ENCODE results near the gene SH3D19. TPM values are rescaled to one million over a fixed set of nuclear protein-coding genes. Genes with fewer than 3 reads are reported as not detected.

SH3D19 gene
- polyA plus RNA-seq, 3 donors, result not detected

DNA sequence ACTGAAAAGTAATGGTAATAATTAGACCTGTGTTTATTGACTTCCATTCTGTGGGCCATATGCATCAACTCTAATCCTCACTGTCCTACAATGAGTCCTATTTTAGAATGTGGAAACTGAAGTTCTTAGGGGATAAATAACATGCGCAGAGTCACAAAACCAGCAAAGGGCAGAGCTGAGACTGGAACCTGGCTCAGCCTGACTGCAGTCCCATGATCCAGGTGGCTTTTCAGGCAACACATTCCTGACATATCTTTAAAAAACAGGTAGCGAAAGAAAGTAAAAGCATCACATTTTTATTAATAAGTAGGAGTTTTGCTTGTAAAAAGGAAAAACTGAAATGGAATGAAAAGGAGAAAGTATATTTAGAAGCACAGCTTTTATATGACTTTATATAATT, 83.1 kb downstream of the SH3D19 start:
- Histone ChIP-seq H4K20me1 (ENCODE audit: insufficient read depth, low read length) (no peaks in the 10 kb centered on the region), H3K27ac (ENCODE audit: low read depth in 1 of 2, low read length in 2 of 2) (no peak overlapping the region), H3K9me3 (replicated peaks in 1 of 2; ENCODE audit: control insufficient read depth in 1 of 2, insufficient read depth in 1 of 2, low read length in 2 of 2) (no peaks in the 10 kb centered on the region), H3K9ac (ENCODE audit: insufficient read depth, low read length, poor library complexity, severe bottlenecking) (no peak overlapping the region), H3K4me3 (replicated peaks in 1 of 3; ENCODE audit: low read depth in 2 of 3, low read length in 3 of 3) (no peak overlapping the region), H3K36me3 (replicated peaks in 1 of 2; ENCODE audit: control insufficient read depth in 1 of 2, insufficient read depth in 2 of 2, low read length in 2 of 2) (no peaks in the 10 kb centered on the region), H2AFZ (ENCODE audit: insufficient read depth, low read depth, low read length, poor library complexity, severe bottlenecking) (no peak overlapping the region), H3K4me2 (replicated peaks; ENCODE audit: extremely low read depth, low read length, poor library complexity, severe bottlenecking) (no peak overlapping the region), H3K79me2 (ENCODE audit: insufficient read depth, low read length) (no peaks in the 10 kb centered on the region), H3K4me1 (ENCODE audit: control insufficient read depth in 1 of 2, insufficient read depth in 2 of 2, low read length in 2 of 2) (no peaks in the 10 kb centered on the region), H3K27me3 (ENCODE audit: control insufficient read depth in 2 of 2, insufficient read depth in 2 of 2, low read length in 2 of 2) (no peaks in the 10 kb centered on the region)
- H3K4me3 Mint-ChIP-seq, result no peak overlapping the region
- H3K27me3 Mint-ChIP-seq (ENCODE audit: low read depth in 3 of 3), result peaks cover 0 to 4% (median 2%) of the 10 kb centered on the region in 3 donors
- H3K9me3 Mint-ChIP-seq, result no peaks in the 10 kb centered on the region
- no peak overlapping the region for H3K27ac Mint-ChIP-seq
- intact Hi-C loops (cut with micrococcal nuclease), result no loop called here
- TF ChIP-seq, protein P1, sequence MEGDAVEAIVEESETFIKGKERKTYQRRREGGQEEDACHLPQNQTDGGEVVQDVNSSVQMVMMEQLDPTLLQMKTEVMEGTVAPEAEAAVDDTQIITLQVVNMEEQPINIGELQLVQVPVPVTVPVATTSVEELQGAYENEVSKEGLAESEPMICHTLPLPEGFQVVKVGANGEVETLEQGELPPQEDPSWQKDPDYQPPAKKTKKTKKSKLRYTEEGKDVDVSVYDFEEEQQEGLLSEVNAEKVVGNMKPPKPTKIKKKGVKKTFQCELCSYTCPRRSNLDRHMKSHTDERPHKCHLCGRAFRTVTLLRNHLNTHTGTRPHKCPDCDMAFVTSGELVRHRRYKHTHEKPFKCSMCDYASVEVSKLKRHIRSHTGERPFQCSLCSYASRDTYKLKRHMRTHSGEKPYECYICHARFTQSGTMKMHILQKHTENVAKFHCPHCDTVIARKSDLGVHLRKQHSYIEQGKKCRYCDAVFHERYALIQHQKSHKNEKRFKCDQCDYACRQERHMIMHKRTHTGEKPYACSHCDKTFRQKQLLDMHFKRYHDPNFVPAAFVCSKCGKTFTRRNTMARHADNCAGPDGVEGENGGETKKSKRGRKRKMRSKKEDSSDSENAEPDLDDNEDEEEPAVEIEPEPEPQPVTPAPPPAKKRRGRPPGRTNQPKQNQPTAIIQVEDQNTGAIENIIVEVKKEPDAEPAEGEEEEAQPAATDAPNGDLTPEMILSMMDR (IDR thresholded peaks at IDR 0.05), result no peak
- H3K36me3 Mint-ChIP-seq, result no peaks in the 10 kb centered on the region
- WGBS (ENCODE audit: insufficient coverage), result 67% methylated on average over 1 of the region's 2 CpGs
- no peak for DNase-seq
- H3K4me1 Mint-ChIP-seq, result no peaks in the 10 kb centered on the region

DNA sequence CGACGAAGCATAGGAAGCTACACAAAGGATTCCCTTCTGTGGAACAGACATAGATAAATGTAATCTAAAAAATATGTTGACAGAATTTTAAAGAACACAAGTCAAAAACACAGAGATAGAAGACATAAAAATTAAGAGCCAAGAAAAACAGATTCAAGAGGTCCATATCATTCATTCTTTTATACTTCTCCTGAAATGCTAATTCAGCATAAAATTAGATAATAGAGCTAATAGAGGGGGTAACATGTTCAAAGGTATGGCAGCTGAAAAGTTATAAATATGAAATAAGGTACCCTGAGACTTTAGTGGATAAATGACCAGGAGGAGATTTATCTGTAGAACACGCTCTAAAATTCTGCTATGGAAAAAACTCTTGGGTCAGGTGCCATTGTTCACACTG, 85.8 kb downstream of the SH3D19 start:
- Mint-ChIP-seq H3K27ac (no peak overlapping the region), H3K27me3 (ENCODE audit: low read depth in 3 of 3) (peaks cover 0 to 2% (median 2%) of the 10 kb centered on the region in 3 donors), H3K9me3 (peaks cover 0 to 19% (median 4%) of the 10 kb centered on the region in 7 donors), H3K4me1 (no peaks in the 10 kb centered on the region), H3K36me3 (no peaks in the 10 kb centered on the region), H3K4me3 (no peak overlapping the region)
- intact Hi-C loops (cut with micrococcal nuclease), result no loop called here
- no peaks in the 10 kb centered on the region for H3K27me3 ChIP-seq (ENCODE audit: control insufficient read depth in 2 of 2, insufficient read depth in 2 of 2, low read length in 2 of 2)
- DNase-seq, result no peak
- H3K36me3 ChIP-seq (replicated peaks in 1 of 2; ENCODE audit: control insufficient read depth in 1 of 2, insufficient read depth in 2 of 2, low read length in 2 of 2), result no peaks in the 10 kb centered on the region
- no peak overlapping the region for H2AFZ ChIP-seq (ENCODE audit: insufficient read depth, low read depth, low read length, poor library complexity, severe bottlenecking)
- peaks cover 0 to 10% of the 10 kb centered on the region in 2 donors for H3K9me3 ChIP-seq (replicated peaks in 1 of 2; ENCODE audit: control insufficient read depth in 1 of 2, insufficient read depth in 1 of 2, low read length in 2 of 2)
- no peak overlapping the region for H3K27ac ChIP-seq (ENCODE audit: low read depth in 1 of 2, low read length in 2 of 2)
- no peaks in the 10 kb centered on the region for H3K79me2 ChIP-seq (ENCODE audit: insufficient read depth, low read length)
- TF ChIP-seq, protein P1 (IDR thresholded peaks at IDR 0.05), result no peak
- no peaks in the 10 kb centered on the region for H4K20me1 ChIP-seq (ENCODE audit: insufficient read depth, low read length)
- H3K9ac ChIP-seq (ENCODE audit: insufficient read depth, low read length, poor library complexity, severe bottlenecking), result no peak overlapping the region
- H3K4me3 ChIP-seq (replicated peaks in 1 of 3; ENCODE audit: low read depth in 2 of 3, low read length in 3 of 3), result no peak overlapping the region
- WGBS (ENCODE audit: insufficient coverage), result 100% methylated on average over 1 of the region's 3 CpGs
- no peaks in the 10 kb centered on the region for H3K4me1 ChIP-seq (ENCODE audit: control insufficient read depth in 1 of 2, insufficient read depth in 2 of 2, low read length in 2 of 2)
- no peak overlapping the region for H3K4me2 ChIP-seq (replicated peaks; ENCODE audit: extremely low read depth, low read length, poor library complexity, severe bottlenecking)

Measured in CD14-positive monocyte (primary cell).